ENCODE results near the gene PTPRT. TPM values are rescaled to one million over a fixed set of nuclear protein-coding genes. Genes with fewer than 3 reads are reported as not detected.

The PTPRT gene
- total RNA-seq, 1 experiment from 2014 or later: not detected

DNA sequence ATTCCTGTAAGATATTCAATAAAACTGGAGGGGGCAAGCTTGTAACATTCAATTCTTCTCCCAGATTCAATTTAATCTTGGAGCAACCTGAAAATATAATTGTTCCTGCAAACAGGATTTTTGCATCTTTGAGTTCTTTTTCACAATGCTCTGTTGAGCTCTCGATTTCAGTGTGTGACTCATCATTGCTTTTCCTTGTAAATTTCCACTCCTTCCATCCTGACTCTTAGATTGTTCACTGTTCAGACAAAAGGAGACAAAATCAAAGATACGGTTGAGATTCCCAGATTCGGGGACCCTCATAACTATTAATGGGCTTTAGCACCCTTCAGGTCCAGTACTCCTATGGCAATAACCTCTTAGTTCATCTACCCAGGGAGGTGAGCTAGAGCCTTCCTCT lies 999.6 kb downstream of the PTPRT start:
- DNase-seq (ENCODE audit: low read depth, low spot score): no peak
- Histone ChIP-seq H3K9me3 (ENCODE audit: control insufficient read depth, insufficient read depth, low read depth, low read length) (no peaks in the 10 kb centered on the region), H3K4me1 (ENCODE audit: control insufficient read depth, insufficient read depth, low read length) (no peaks in the 10 kb centered on the region), H3K27ac (ENCODE audit: low read length) (no peak overlapping the region), H3K4me3 (ENCODE audit: low read depth in 2 of 2, low read length in 2 of 2) (no peak overlapping the region), H3K27me3 (ENCODE audit: control insufficient read depth, insufficient read depth, low read length) (no peaks in the 10 kb centered on the region), H3K36me3 (ENCODE audit: control insufficient read depth, insufficient read depth, low read length) (no peaks in the 10 kb centered on the region)
- no TSS peak for BruUV-seq (replicated peaks)
- ATAC-seq: no peak
- in situ Hi-C loops (cut with HindIII; ENCODE audit: low pct_unique_long_range_greater_than_20kb, low sequenced_read_pairs) (no loop called here), intact Hi-C loops (cut with micrococcal nuclease; ENCODE audit: unreplicated experiment) (no loop called here)
- CTCF ChIA-PET: no interaction called here
- TF ChIP-seq POLR2AphosphoS5 (IDR thresholded peaks at IDR 0.05; ENCODE audit: low read depth, low read length): no peak
- TF ChIP-seq TCF7L2 (IDR thresholded peaks at IDR 0.05; ENCODE audit: low read depth, low read length): no peak
- TF ChIP-seq, protein P1, sequence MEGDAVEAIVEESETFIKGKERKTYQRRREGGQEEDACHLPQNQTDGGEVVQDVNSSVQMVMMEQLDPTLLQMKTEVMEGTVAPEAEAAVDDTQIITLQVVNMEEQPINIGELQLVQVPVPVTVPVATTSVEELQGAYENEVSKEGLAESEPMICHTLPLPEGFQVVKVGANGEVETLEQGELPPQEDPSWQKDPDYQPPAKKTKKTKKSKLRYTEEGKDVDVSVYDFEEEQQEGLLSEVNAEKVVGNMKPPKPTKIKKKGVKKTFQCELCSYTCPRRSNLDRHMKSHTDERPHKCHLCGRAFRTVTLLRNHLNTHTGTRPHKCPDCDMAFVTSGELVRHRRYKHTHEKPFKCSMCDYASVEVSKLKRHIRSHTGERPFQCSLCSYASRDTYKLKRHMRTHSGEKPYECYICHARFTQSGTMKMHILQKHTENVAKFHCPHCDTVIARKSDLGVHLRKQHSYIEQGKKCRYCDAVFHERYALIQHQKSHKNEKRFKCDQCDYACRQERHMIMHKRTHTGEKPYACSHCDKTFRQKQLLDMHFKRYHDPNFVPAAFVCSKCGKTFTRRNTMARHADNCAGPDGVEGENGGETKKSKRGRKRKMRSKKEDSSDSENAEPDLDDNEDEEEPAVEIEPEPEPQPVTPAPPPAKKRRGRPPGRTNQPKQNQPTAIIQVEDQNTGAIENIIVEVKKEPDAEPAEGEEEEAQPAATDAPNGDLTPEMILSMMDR (IDR thresholded peaks at IDR 0.05): no peak
- TF ChIP-seq, protein P2, sequence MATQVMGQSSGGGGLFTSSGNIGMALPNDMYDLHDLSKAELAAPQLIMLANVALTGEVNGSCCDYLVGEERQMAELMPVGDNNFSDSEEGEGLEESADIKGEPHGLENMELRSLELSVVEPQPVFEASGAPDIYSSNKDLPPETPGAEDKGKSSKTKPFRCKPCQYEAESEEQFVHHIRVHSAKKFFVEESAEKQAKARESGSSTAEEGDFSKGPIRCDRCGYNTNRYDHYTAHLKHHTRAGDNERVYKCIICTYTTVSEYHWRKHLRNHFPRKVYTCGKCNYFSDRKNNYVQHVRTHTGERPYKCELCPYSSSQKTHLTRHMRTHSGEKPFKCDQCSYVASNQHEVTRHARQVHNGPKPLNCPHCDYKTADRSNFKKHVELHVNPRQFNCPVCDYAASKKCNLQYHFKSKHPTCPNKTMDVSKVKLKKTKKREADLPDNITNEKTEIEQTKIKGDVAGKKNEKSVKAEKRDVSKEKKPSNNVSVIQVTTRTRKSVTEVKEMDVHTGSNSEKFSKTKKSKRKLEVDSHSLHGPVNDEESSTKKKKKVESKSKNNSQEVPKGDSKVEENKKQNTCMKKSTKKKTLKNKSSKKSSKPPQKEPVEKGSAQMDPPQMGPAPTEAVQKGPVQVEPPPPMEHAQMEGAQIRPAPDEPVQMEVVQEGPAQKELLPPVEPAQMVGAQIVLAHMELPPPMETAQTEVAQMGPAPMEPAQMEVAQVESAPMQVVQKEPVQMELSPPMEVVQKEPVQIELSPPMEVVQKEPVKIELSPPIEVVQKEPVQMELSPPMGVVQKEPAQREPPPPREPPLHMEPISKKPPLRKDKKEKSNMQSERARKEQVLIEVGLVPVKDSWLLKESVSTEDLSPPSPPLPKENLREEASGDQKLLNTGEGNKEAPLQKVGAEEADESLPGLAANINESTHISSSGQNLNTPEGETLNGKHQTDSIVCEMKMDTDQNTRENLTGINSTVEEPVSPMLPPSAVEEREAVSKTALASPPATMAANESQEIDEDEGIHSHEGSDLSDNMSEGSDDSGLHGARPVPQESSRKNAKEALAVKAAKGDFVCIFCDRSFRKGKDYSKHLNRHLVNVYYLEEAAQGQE (IDR thresholded peaks at IDR 0.05; ENCODE audit: insufficient read depth in 1 of 2, low read depth in 2 of 2, low read length in 1 of 2): no peak
- TF ChIP-seq SIN3A (IDR thresholded peaks at IDR 0.05; ENCODE audit: borderline replicate concordance, insufficient read depth, low read depth, low read length): no peak
- POLR2A ChIA-PET: no interaction called here

DNA sequence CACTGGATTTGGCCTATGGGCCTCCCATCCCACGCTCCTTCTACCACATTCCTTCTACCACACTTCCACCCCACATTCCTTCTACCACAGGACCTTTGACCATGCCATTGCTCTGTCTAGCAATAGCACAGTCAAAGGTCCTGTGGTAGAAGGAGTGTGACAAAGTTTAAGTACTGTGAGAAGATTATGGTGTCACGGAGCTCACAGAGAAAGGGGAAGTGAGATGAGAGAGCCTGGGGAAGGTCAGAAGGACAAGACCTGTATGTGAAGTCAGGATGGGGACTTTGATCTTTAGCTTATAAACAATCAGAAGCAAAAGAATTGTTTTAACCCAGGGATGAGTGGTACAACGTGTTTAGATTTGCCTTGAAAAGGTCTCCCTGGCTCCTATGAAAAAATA lies 1003.4 kb downstream of the PTPRT start:
- intact Hi-C loops (cut with micrococcal nuclease; ENCODE audit: unreplicated experiment): no loop called here
- in situ Hi-C loops (cut with HindIII; ENCODE audit: low pct_unique_long_range_greater_than_20kb, low sequenced_read_pairs): no loop called here
- H3K36me3 ChIP-seq (ENCODE audit: control insufficient read depth, insufficient read depth, low read length): no peaks in the 10 kb centered on the region
- POLR2A ChIA-PET: no interaction called here
- H3K27me3 ChIP-seq (ENCODE audit: control insufficient read depth, insufficient read depth, low read length): no peaks in the 10 kb centered on the region
- no peak overlapping the region for H3K27ac ChIP-seq (ENCODE audit: low read length)
- no peak overlapping the region for H3K4me3 ChIP-seq (ENCODE audit: low read depth in 2 of 2, low read length in 2 of 2)
- TF ChIP-seq, protein P2 (IDR thresholded peaks at IDR 0.05; ENCODE audit: insufficient read depth in 1 of 2, low read depth in 2 of 2, low read length in 1 of 2): no peak
- no peak for TF ChIP-seq TCF7L2 (IDR thresholded peaks at IDR 0.05; ENCODE audit: low read depth, low read length)
- no peak for TF ChIP-seq SIN3A (IDR thresholded peaks at IDR 0.05; ENCODE audit: borderline replicate concordance, insufficient read depth, low read depth, low read length)
- TF ChIP-seq, protein P1 (IDR thresholded peaks at IDR 0.05): no peak
- TF ChIP-seq POLR2AphosphoS5 (IDR thresholded peaks at IDR 0.05; ENCODE audit: low read depth, low read length): no peak
- H3K9me3 ChIP-seq (ENCODE audit: control insufficient read depth, insufficient read depth, low read depth, low read length): no peaks in the 10 kb centered on the region
- DNase-seq (ENCODE audit: low read depth, low spot score): no peak
- BruUV-seq (replicated peaks): no TSS peak
- ATAC-seq: no peak
- CTCF ChIA-PET: no interaction called here
- no peaks in the 10 kb centered on the region for H3K4me1 ChIP-seq (ENCODE audit: control insufficient read depth, insufficient read depth, low read length)

All from Panc1 (cell line).